ENCODE data around the gene CCDC60.
A peak's percentile ranks its signal among the peaks of the same experiment; 100 is the strongest.

CCDC60 gene

GRCh38 chr12:119486599-119487154 is 152.1 kb downstream of the CCDC60 start:
- no peak overlapping the region for H3K4me3 ChIP-seq (ENCODE audit: control insufficient read depth, low read depth, low read length)
- no peak for DNase-seq (ENCODE audit: low read depth)
- TF ChIP-seq, protein P1, sequence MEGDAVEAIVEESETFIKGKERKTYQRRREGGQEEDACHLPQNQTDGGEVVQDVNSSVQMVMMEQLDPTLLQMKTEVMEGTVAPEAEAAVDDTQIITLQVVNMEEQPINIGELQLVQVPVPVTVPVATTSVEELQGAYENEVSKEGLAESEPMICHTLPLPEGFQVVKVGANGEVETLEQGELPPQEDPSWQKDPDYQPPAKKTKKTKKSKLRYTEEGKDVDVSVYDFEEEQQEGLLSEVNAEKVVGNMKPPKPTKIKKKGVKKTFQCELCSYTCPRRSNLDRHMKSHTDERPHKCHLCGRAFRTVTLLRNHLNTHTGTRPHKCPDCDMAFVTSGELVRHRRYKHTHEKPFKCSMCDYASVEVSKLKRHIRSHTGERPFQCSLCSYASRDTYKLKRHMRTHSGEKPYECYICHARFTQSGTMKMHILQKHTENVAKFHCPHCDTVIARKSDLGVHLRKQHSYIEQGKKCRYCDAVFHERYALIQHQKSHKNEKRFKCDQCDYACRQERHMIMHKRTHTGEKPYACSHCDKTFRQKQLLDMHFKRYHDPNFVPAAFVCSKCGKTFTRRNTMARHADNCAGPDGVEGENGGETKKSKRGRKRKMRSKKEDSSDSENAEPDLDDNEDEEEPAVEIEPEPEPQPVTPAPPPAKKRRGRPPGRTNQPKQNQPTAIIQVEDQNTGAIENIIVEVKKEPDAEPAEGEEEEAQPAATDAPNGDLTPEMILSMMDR (conservative IDR thresholded peaks at IDR 0.05; ENCODE audit: control insufficient read depth, insufficient read depth, low read depth, low read length), result no peak

GRCh38 chr12:119491814-119492213 is 157.3 kb downstream of the CCDC60 start:
- no peak overlapping the region for H3K4me3 ChIP-seq (ENCODE audit: control insufficient read depth, low read depth, low read length)
- TF ChIP-seq, protein P1 (conservative IDR thresholded peaks at IDR 0.05; ENCODE audit: control insufficient read depth, insufficient read depth, low read depth, low read length), result no peak
- no peak for DNase-seq (ENCODE audit: low read depth)

DNA sequence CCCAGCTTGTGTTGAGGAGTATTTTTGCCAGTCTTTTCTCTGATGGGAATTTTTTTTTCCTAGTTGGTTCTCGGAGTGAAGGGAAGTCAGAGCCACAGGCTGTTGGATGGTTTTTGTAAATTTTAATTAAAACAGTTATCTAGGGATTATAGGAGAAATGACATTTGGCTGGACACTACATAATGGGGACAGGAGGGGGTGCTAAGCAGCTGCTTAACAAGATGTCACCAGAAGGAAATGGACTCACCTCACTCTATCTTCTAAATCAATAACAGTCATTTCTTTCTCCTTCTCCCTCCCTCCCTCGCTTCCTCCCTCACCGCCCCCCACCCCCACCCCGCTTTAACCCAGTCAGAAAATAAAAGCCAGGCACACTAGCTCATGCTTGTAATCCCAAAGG is 165.7 kb downstream of the CCDC60 start:
- DNase-seq (ENCODE audit: low read depth), result no peak
- TF ChIP-seq, protein P1 (conservative IDR thresholded peaks at IDR 0.05; ENCODE audit: control insufficient read depth, insufficient read depth, low read depth, low read length), result no peak
- no peak overlapping the region for H3K4me3 ChIP-seq (ENCODE audit: control insufficient read depth, low read depth, low read length)

GRCh38 chr12:119501052-119501451 is 166.5 kb downstream of the CCDC60 start:
- TF ChIP-seq, protein P1 (conservative IDR thresholded peaks at IDR 0.05; ENCODE audit: control insufficient read depth, insufficient read depth, low read depth, low read length), result no peak
- DNase-seq (ENCODE audit: low read depth), result no peak
- no peak overlapping the region for H3K4me3 ChIP-seq (ENCODE audit: control insufficient read depth, low read depth, low read length)

- DNase-seq (ENCODE audit: low read depth), result no peak
- H3K4me3 ChIP-seq (ENCODE audit: control insufficient read depth, low read depth, low read length), result no peak overlapping the region
- TF ChIP-seq, protein P1 (conservative IDR thresholded peaks at IDR 0.05; ENCODE audit: control insufficient read depth, insufficient read depth, low read depth, low read length), result no peak
These were observed 170.5 kb downstream of the CCDC60 start for GRCh38 chr12:119505001-119505400.

DNA sequence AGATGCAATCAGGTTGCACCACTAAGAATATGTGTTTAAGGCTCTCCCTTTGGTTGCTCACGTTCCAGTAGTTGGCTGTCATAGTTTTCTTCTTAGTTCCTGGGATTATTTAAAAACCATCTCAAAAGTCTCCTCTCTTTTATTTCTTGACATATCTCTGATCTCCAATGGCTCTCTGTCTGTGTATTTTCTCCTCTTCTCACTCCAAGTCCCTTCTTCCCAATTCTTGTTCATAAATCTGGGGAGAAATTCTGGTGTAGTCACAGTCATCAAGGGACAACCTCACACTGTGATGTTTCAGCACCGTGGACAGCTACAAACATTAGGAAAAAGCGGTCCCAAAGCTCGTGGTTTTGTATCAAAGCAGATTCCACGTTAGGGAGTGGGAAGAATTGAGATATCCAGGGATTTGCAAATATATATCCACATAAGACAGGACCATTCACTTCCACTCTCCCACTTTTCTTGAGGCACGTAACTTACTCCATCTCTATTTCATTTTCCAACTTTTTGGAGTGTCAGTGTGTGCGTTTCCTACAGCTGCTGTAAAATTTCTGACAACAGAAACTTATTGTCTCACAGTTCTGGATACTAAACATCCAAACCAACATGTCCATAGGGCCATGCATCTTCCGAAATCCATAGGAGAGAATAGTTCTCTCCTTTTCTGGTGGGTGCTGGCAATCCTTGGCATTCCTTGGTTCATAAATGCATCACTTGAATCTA is 178.4 kb downstream of the CCDC60 start:
- no peak overlapping the region for H3K4me3 ChIP-seq (ENCODE audit: control insufficient read depth, low read depth, low read length)
- TF ChIP-seq, protein P1 (conservative IDR thresholded peaks at IDR 0.05; ENCODE audit: control insufficient read depth, insufficient read depth, low read depth, low read length), result no peak
- peak; percentile 2 for DNase-seq (ENCODE audit: low read depth)
